GM18498 (cell line): ENCODE measurements around the gene LRTM2.

Experiments used
- ATAC-seq: cut with Tn5 transposase; IDR thresholded peaks from one replicate; pipeline ENCODE4 v1.9.1; 2021; ENCODE audit warnings: mild to moderate bottlenecking, moderate library complexity; ENCODE audit not compliant: unreplicated experiment

The LRTM2 gene

DNA sequence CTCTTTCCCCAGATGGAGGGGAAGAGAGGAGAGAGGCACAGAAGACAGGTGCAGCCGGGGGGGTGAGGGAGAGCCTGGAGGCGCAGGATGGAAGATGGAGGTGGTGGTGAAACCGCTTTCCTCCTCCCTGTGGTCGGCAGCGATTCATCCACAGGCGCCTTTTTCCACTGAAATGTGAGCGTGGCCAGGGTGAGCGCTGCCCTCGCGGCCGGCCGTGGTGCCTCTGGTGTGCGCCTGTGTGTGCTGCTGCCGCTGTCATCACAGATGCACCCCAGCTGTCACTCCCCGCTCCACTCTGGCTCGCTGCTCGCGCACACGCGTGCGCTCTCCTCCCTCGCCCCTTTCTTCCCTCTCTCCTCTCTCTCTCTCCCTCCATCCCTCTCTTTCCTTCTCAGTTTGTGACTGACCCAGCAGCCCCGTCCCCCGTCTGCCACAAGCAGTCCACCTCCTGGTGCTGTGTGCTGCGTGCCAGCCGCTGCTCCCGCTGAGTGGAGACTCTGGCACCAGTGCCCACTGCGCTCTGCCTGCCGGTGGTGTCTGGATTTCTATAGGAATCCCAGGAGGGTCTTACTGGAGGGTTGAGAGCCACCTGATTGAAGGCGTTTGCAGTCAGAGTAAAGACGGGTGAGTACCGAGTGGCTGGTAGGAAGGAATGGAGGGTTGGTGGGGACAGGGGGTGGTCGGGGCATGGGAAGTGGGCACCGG is at the start of gene LRTM2:
Gene LRTM2, plus strand, starts transcription at position 375 of the 705 bp plus-strand sequence. CDS start 7,584 bp downstream, outside the sequence.
- ATAC-seq: no peak

GRCh38 chr12:1773937-1774655 is 46.3 kb upstream of the LRTM2 start:
- ATAC-seq: no peak

GRCh38 chr12:1776170-1776921 is 44.0 kb upstream of the LRTM2 start:
- ATAC-seq: no peak

DNA sequence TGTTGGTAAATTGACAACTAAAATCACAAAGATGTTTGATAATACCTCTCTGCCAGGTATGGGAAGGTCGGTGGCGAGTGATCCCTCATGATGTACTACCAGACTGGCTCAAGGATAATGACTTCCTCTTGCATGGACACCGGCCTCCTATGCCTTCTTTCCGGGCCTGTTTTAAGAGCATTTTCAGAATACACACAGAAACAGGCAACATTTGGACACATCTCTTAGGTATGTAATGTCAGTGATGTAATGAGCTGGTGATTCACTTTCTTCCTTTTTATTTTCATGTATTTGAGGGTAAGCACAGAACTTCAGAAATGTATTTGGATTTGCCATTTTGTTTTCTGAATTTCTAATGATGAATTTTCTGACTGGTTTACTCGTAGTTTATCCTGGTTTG is 42.6 kb upstream of the LRTM2 start:
- ATAC-seq: no peak

DNA sequence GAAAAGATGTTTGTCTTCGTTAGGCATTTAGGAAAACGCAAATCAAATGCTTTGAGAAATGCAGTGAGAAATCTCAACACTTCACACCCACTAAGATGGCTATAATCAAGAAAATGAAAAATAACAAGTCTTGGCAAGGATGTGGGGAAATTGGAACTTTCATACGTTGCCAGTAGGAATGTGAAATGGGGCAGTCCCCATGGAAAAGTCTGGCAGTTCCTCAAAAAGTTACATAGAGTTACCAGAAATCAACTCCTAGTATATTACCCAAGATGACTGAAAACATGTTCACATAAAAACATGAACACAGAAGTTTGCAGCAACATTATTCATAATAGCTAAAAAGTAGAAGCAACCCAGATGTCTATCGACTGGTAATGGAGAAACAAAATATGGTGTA is 41.5 kb upstream of the LRTM2 start:
- no peak for ATAC-seq

DNA sequence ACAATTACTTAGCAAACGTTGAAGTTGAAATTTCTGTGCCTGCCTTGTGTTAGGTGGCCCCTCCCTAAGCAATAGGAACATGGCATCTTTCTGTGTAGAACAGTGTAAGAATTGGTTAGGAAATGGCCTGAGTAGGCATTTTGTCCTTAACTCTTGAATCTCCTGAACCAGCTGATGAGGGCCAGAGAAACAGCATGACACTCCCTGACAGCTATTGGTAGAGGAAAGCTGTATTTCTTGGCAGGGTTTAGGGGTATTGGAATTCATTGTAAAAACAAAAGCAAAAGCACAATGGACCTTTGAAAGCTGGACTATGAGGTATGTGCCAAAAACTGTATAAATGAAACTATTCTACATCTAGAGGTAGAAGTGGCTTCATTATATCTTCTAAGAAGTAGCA is 40.6 kb upstream of the LRTM2 start:
- no peak for ATAC-seq

DNA sequence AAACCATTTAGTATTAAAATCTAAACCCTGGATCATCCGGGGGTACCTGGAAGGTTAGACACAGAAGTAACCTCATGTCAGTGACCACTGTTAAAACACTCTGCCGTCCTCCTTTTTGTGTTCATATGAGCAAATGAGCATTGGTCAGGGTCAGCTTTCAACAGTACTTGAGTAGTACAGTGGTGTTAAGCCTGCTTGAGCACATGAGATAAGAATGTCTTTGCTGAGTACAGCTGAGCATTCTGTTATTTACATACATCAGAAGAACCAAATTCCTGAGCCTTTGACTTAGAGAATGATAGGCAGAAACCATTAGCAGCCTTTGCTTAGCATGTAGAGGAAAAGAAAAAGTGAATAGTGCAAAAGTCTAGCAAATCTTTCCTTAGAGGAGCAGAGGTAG is 38.6 kb upstream of the LRTM2 start:
- ATAC-seq: no peak

- ATAC-seq: no peak
Measured at GRCh38 chr12:1782215-1782614, 38.1 kb upstream of the LRTM2 start.

GRCh38 chr12:1787714-1788113 is 32.7 kb upstream of the LRTM2 start:
- no peak for ATAC-seq

- no peak for ATAC-seq
Measured at GRCh38 chr12:1790444-1790843, 29.9 kb upstream of the LRTM2 start.

DNA sequence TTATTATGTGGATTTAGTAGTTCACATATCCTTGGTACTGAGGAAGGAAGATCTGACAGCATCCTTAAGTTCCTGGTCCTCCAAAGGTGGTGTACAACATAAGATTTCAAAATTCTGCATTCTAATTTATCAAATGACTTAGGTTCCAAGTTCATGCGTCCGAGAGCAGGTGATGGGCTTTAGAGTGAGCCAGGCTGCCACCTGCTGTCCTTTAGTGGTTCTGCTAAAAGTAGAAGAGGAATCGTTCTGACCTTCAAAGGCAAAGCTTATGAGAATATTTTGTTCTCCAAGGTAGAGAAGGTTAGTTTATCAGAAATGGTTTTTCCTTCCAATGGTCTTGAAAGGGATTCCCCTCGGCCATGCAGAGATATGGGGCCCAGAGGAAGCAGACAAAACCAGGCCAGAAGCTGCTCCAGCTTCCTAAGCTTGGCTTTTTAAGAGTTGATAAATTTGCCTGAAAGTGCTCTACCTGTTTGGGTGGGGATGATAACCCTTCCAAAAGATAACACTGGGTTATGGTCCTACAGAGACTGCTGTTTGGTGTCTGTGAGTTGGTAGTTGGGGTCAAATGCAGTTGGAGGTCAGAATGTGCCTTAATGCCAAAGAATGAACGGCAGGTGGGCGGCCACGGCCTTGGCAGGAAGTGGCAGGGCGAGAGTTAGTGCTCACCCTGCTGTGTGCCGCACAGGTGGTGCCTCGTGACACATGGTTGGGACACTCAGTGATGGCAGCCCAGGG is 29.1 kb upstream of the LRTM2 start:
- ATAC-seq: no peak

GRCh38 chr12:1792406-1792805 is 28.0 kb upstream of the LRTM2 start:
- ATAC-seq: no peak

DNA sequence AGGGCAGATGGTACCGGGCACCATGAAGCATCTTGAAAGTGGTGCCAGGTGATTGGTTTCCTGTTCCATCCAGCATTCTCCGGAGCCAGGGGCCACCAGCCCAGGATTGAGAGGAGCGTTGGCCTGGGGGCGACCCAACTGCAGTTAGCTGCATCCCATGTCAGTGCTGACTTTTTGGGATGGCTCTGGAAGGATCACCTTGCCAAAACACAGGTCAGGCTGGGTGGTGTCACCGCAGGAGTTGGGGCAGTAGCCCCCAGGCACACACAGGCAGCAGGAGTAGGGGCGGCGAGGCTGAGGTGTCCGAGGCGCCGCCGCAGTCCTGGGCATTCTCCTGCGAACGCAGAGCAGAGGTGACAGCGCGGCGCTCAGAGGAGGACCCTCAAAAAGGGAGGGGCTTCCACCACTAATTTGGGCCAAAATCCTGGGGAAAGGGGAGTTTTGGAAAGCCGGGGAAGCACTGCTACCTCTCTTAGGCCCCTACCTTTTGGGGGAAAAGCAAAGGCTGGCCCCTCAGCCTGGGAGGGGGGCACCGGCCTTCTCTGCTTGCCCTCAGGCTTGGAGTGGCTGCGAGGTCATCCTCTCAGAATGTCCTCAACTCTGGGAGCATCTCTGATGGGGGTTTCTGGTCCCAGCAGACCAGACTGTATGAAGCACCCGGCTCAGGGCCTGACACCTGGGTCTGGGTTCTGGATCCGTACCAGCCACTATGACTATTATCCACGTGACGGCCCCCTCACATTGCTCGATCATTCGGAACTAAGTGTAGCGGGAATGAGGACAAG is 26.7 kb upstream of the LRTM2 start:
- ATAC-seq: no peak

DNA sequence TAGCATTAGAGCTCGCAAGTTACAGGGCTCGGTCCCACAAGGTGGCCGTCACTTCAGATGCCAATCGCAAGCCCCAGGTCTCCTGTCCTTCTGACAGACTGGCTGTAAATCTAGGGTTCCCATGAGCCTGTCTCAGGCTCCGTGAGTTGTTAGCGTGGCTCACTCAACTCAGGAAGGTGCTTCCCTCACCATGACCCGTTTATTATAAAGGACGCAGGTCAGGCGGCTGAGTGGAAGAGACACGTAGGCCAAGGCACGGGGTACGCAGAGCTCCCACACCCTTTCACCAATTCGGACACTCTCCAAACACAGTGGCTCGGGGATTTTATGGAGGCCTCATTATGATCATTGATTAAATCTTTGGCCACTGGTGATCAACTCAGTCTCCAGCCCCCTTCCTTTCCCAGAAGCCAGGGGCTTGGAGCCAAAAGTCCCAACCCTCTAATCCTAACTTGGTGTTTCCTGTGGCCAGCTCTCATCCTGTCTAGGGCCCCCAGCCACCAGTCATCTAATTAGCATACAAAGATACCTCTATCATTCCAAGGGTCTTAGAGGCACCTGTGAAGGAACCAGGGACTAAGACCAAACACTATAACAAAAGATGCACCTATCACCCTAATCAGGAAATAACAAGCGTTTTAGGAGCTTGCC is 25.8 kb upstream of the LRTM2 start:
- no peak for ATAC-seq

- ATAC-seq: no peak
Measured at GRCh38 chr12:1795221-1795784, 25.1 kb upstream of the LRTM2 start.

DNA sequence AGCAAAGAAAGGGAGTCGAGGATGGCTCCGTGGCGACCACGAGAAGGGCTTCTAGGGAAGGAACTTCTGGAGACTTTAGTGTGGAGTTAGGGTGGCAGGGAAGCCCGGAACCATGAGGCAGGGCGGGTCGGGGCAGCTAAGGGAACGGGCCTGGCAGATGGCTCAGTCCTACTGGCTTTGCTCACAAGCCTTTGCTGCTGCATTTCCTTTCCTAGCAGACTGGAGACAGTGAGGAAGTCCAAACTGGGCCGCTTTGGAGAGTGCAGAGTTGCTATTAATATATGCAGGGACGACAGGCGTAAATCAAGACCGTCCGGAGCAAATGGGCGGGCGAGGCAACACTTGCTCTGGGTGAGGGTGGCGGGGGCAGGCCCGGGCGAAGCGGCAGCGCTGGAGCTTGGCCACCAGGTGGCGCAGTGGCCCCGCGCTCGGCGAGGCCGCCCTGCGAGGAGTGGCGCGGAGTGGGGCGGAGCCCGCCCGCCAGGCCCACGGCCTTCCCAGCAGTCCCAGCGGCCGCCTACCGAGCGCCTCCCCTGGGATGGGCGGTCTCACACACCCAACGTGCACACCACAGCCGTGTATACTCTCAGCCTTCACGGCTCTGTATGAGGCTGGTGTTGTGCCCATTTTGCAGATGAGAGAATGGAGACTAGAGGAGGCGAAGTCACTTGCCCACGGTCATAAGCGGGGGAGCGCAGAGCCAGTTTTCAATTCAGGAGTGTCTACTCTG is 24.4 kb upstream of the LRTM2 start:
- ATAC-seq: peak; percentile 92

DNA sequence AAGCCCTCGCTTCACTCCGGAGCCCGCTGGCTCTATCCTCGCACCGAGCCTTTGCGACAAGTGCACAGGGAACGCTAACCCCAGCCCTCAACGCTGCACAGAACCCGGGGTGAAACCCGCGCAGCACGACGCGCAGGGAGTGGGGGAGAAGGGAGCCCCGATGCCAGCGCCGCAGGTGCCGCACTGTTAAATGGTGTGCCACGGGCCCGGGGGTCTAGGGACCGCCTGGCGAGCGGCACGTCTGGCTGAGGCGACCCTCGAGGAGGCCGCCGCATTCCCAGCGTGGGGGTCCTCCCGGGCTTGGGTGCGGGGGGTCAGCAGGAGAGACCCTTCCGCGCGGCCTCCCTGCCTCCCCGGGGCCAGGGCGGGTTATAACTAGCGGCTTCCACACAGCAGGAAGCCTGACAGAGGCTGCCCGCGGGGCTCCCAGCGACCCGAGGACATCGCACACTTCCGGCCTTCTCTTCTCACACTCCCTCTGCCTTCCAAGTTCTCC is 23.8 kb upstream of the LRTM2 start:
- ATAC-seq: peak; percentile 29

DNA sequence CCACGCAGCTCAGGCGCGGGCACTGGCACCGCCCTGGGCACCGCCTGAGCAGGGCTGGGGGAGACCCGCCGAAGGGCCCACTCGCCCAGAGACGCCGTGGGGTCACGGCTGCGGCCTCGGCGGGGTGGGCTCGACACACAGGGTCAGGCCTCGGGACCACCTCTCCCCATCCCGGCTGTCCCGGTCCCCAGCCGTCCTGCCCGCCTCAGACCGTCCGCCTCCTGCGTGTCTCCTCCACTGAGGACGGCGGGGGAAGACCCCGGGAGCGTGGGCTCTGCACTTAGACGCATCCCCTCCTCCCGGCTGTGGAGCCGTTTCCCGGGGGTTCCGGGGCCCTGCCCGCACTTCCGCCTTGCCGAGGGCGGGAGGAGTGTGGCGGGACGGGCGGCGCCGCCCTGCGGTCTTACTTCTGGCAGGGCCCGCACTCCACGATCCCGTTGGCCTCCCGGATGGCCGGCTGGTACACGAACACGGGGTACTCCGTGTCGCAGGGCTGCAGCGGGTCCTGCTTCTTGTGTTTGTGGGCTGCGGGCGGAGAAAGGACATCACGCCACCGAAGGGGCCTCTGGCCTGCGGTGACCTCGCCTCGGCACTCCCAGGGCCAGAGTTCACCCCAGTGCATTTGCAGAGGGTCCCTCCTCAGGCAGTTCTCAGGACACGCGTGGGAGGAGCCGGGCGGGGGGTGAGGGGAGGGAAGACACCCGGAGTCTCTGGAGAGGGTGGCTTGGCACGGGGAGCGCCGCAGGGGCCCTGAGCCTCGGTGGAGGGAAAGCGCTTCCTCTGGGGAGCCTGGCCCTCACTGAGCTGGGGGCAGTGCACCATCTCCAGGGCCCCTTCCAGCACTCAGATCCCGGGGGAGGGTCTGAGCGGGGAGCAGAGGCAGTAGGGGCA is 23.1 kb upstream of the LRTM2 start:
- peak; percentile 9 for ATAC-seq
